A549 (cell line): Measurements from ENCODE around the gene TREH. TPM values are rescaled to one million over a fixed set of nuclear protein-coding genes. Genes with fewer than 3 reads are reported as not detected.

ENCODE experiments used
- ATAC-seq, 2 experiments: fragments of 200-7000 bp in 1 of 2; fragments of >200 bp in 1 of 2; cut with Nextera tagmentation in 1 of 2; cut with Tn5 transposase in 1 of 2; 3 replicates each; pipeline versions ENCODE4 v1.8.0 to v1.9.1; 2018 to 2020; ENCODE audit warnings: mild to moderate bottlenecking in 1 of 2, moderate library complexity in 1 of 2
- CTCF ChIA-PET: fragments of 300-600 bp; sonication (Branson Sonifier 250); formaldehyde crosslinking; extraction: SDS; loops from one replicate; lab custom pipeline; 2021; ENCODE audit warnings: antibody characterized with exemption, inconsistent platforms; lab: Yijun Ruan, JAX
- POLR2A ChIA-PET: fragments of 350-600 bp; formaldehyde crosslinking; extraction: SDS; loops from one replicate; lab custom pipeline; 2021; ENCODE audit warnings: antibody characterized with exemption, inconsistent platforms; lab: Yijun Ruan, JAX
- DNase-seq, 2 experiments: peaks; one replicate each; pipeline versions ENCODE4 v3.0.0 to v3.0.0-alpha.2; 2011 to 2016; ENCODE audit warnings: low read depth in 1 of 2, low spot score in 1 of 2
- FAIRE-seq: peaks from 2 replicates; lab custom pipeline; 2011; peaks lifted over from hg19 to GRCh38; lab: Jason Lieb, UNC
- H3K27ac ChIP-seq, 2 experiments: fragments of >200 bp; sonication (Bioruptor Twin); formaldehyde crosslinking; 3 replicates each; pipeline ENCODE4 v1.5.1; 2016 to 2017
- H3K4me1 ChIP-seq: fragments of >200 bp; sonication (Bioruptor Twin); formaldehyde crosslinking; 3 replicates; pipeline ENCODE4 v1.6.1; 2016
- H3K4me2 ChIP-seq: fragments of >200 bp; sonication (Bioruptor Twin); formaldehyde crosslinking; 3 replicates; pipeline ENCODE4 v1.6.1; 2016
- H3K4me3 ChIP-seq: fragments of >200 bp; sonication (Bioruptor Twin); formaldehyde crosslinking; 3 replicates; pipeline ENCODE4 v1.5.1; 2016
- H3K9me3 ChIP-seq: fragments of >200 bp; sonication (Bioruptor Twin); formaldehyde crosslinking; 3 replicates; pipeline ENCODE4 v1.6.1; 2016
- CEBPB ChIP-seq, 2 experiments: fragments of >200 bp in 1 of 2; sonication (Bioruptor Twin) in 1 of 2; formaldehyde crosslinking in 1 of 2; IDR thresholded peaks; 2 replicates each; pipeline ENCODE4 v1.6.1; 2012 to 2016
- EHF ChIP-seq: fragments of 250-450 bp; sonication (Bioruptor Pico); IDR thresholded peaks from 2 replicates; pipeline ENCODE4 v1.5.0; 2020; ENCODE audit warnings: mild to moderate bottlenecking
- EHMT2 ChIP-seq: fragments of 200-600 bp; sonication (generic); IDR thresholded peaks from 2 replicates; pipeline ENCODE4 v1.6.1; 2016; ENCODE audit warnings: antibody characterized with exemption, low read depth, mild to moderate bottlenecking, moderate library complexity
- ESRRA ChIP-seq: fragments of 150-350 bp; IDR thresholded peaks from 2 replicates; pipeline ENCODE4 v1.6.1; 2014; ENCODE audit warnings: mild to moderate bottlenecking, low read length, borderline replicate concordance
- HOXA7 ChIP-seq: fragments of 250-450 bp; sonication (Bioruptor Pico); IDR thresholded peaks from 2 replicates; pipeline ENCODE4 v1.5.0; 2020; ENCODE audit warnings: mild to moderate bottlenecking, moderate library complexity
- JUN ChIP-seq, 2 experiments: fragments of >200 bp; sonication (Bioruptor Twin); formaldehyde crosslinking; IDR thresholded peaks; 2 replicates in 1 of 2; 3 replicates in 1 of 2; pipeline ENCODE4 v1.6.1; 2016 to 2017
- KDM5A ChIP-seq: fragments of 200-600 bp; sonication (generic); IDR thresholded peaks from 2 replicates; pipeline ENCODE4 v1.6.1; 2016; ENCODE audit warnings: antibody characterized with exemption, mild to moderate bottlenecking
- MAZ ChIP-seq: fragments of 150-350 bp; IDR thresholded peaks from 2 replicates; pipeline ENCODE4 v1.6.1; 2014; ENCODE audit warnings: antibody characterized with exemption, low read depth, low read length, borderline replicate concordance
- MYC ChIP-seq: IDR thresholded peaks from 2 replicates; pipeline ENCODE4 v1.6.1; 2012; ENCODE audit warnings: mild to moderate bottlenecking, inconsistent platforms, low read length, improper control_type of control experiment, borderline replicate concordance
- NPAS2 ChIP-seq: fragments of 250-450 bp; sonication (Bioruptor Pico); IDR thresholded peaks from 2 replicates; pipeline ENCODE4 v1.8.0; 2022; ENCODE audit warnings: mild to moderate bottlenecking, moderate library complexity, borderline replicate concordance
- NR3C1 ChIP-seq: fragments of >200 bp; sonication (Bioruptor Twin); formaldehyde crosslinking; IDR thresholded peaks from 3 replicates; pipeline ENCODE4 v1.6.1; 2017
- PHF8 ChIP-seq: fragments of 200-600 bp; sonication (generic); IDR thresholded peaks from 2 replicates; pipeline ENCODE4 v1.6.1; 2016; ENCODE audit warnings: low read depth, mild to moderate bottlenecking, antibody characterized with exemption, moderate library complexity, borderline replicate concordance
- POLR2AphosphoS2 ChIP-seq: conservative IDR thresholded peaks from 2 replicates; pipeline ENCODE4 v1.6.1; 2012; ENCODE audit warnings: low read length, improper control_type of control experiment, inconsistent platforms
- RAD21 ChIP-seq, 2 experiments: fragments of >200 bp in 1 of 2; sonication (Bioruptor Twin) in 1 of 2; formaldehyde crosslinking in 1 of 2; IDR thresholded peaks in 1 of 2; conservative IDR thresholded peaks in 1 of 2; 2 replicates in 1 of 2; 3 replicates in 1 of 2; pipeline ENCODE4 v1.6.1; 2012 to 2018; ENCODE audit warnings: inconsistent platforms in 1 of 2
- RARB ChIP-seq: fragments of 250-450 bp; sonication (Bioruptor Pico); IDR thresholded peaks from 2 replicates; pipeline ENCODE4 v1.8.0; 2021; ENCODE audit warnings: mild to moderate bottlenecking, moderate library complexity
- ZC3H11A ChIP-seq: fragments of 450-650 bp; IDR thresholded peaks from 2 replicates; pipeline ENCODE4 v1.6.1; 2014; ENCODE audit warnings: antibody characterized with exemption, mild to moderate bottlenecking
- ZFP36 ChIP-seq: fragments of 450-650 bp; IDR thresholded peaks from 2 replicates; pipeline ENCODE4 v1.6.1; 2014; ENCODE audit warnings: borderline replicate concordance; ENCODE audit not compliant: partially characterized antibody
- ZNF302 ChIP-seq: fragments of 250-450 bp; sonication (Bioruptor Pico); IDR thresholded peaks from 2 replicates; pipeline ENCODE4 v1.9.0; 2021; ENCODE audit warnings: inconsistent platforms, mild to moderate bottlenecking, moderate library complexity
- ZSCAN20 ChIP-seq: fragments of 250-450 bp; sonication (Bioruptor Pico); IDR thresholded peaks from 2 replicates; pipeline ENCODE4 v1.8.0; 2022; ENCODE audit warnings: mild to moderate bottlenecking, moderate library complexity
- WGBS: methylation state at CpG from one replicate; pipeline ENCODE4 v1.1.6; 2017; ENCODE audit errors: missing lambda C conversion rate; 5-methylcytosine and 5-hydroxymethylcytosine counted together
- polyA plus RNA-seq, 4 experiments: library from polyadenylated mRNA; depleted of rRNA in 3 of 4; stranded (reverse); fragments of >200 nt; fragmentation: RNase III in 1 of 4; extraction: RNeasy Plus Mini Kit Qiagen cat#74134 plus additional on column Dnase treatment in 1 of 4; gene quantifications; 2 replicates in 3 of 4; 3 replicates in 1 of 4; pipeline ENCODE4 v1.2.3, GENCODE V29; 2011 to 2017
- TF ChIP-seq, protein P1 (sequence below): fragments of 200-600 bp; sonication (generic); IDR thresholded peaks from 2 replicates; pipeline ENCODE4 v1.6.1; 2016; ENCODE audit warnings: antibody characterized with exemption, mild to moderate bottlenecking, moderate library complexity
- TF ChIP-seq, protein P2 (sequence below): IDR thresholded peaks from 2 replicates; pipeline ENCODE4 v1.6.1; 2012

TREH gene
- polyA plus RNA-seq, 2 of the 4 experiments (the other 2 are of a cell fraction) = 0.06 TPM; not detected in 1

DNA sequence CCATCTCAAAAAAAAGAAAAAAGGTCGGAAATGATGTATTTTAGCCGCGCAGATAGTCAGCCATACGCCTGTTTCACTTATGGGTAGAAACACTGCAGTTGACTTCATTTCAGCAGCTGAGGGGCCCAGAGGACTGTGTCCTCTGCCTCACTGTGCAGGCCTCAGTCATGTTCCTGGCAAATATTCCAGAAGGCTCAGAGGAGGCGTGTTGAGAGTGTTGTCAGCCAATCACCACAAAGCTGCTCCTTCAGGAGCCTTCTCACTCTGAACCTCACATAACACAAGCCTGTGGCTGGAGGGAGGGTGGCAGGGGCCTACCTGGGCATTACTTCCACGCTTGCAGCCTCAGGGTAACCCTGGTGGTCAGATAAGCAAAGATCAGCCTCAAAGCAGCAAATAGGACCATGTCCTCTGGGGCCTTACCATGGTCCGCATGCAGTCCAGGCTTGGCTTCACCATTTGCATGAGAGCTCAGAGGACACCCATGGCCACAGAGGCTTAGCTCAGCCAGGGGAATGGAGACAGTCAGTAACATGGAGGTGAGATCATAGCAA is 17.3 kb upstream of the TREH start:
- ATAC-seq (peak in 1 of 2 experiments; percentile 27; a peak in 1 of 6 replicates), DNase-seq (no peak), FAIRE-seq (no peak)
- no peak overlapping the region for H3K27ac ChIP-seq
- no peak overlapping the region for H3K4me3 ChIP-seq
- 0 out of 3 replicates have a peak, but pooled peaks cover 3% of the 10 kb centered on the region for H3K4me1 ChIP-seq
- TF ChIP-seq ZSCAN20 (no peak), MAZ (no peak), EHF (CRISPR knock-in tag) (no peak), NR3C1 (no peak), KDM5A (no peak), JUN (IDR thresholded peaks at IDR 0.05) (no peak), RAD21 (conservative IDR thresholded peaks at IDR 0.05 in 1 of 2, IDR thresholded peaks at IDR 0.05 in 1 of 2) (no peak), ESRRA (no peak), ZFP36 (no peak), ZNF302 (CRISPR knock-in tag) (no peak), ZC3H11A (no peak)
- TF ChIP-seq, protein P1, sequence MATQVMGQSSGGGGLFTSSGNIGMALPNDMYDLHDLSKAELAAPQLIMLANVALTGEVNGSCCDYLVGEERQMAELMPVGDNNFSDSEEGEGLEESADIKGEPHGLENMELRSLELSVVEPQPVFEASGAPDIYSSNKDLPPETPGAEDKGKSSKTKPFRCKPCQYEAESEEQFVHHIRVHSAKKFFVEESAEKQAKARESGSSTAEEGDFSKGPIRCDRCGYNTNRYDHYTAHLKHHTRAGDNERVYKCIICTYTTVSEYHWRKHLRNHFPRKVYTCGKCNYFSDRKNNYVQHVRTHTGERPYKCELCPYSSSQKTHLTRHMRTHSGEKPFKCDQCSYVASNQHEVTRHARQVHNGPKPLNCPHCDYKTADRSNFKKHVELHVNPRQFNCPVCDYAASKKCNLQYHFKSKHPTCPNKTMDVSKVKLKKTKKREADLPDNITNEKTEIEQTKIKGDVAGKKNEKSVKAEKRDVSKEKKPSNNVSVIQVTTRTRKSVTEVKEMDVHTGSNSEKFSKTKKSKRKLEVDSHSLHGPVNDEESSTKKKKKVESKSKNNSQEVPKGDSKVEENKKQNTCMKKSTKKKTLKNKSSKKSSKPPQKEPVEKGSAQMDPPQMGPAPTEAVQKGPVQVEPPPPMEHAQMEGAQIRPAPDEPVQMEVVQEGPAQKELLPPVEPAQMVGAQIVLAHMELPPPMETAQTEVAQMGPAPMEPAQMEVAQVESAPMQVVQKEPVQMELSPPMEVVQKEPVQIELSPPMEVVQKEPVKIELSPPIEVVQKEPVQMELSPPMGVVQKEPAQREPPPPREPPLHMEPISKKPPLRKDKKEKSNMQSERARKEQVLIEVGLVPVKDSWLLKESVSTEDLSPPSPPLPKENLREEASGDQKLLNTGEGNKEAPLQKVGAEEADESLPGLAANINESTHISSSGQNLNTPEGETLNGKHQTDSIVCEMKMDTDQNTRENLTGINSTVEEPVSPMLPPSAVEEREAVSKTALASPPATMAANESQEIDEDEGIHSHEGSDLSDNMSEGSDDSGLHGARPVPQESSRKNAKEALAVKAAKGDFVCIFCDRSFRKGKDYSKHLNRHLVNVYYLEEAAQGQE = no peak
- TF ChIP-seq, protein P2, sequence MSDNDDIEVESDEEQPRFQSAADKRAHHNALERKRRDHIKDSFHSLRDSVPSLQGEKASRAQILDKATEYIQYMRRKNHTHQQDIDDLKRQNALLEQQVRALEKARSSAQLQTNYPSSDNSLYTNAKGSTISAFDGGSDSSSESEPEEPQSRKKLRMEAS = no peak
- 0 out of 3 replicates have a peak, but pooled peaks cover 2% of the 10 kb centered on the region for H3K9me3 ChIP-seq
- no peak overlapping the region for H3K4me2 ChIP-seq
- POLR2A ChIA-PET = no interaction called here
- 89% methylated on average over 7 of the region's 7 CpGs for WGBS
- CTCF ChIA-PET = interaction anchor here (0.6 to 0.9 kb wide), 3 partner anchors 8 to 232 kb away, joined by 3 read pairs; no protein-coding TSS in a partner anchor

DNA sequence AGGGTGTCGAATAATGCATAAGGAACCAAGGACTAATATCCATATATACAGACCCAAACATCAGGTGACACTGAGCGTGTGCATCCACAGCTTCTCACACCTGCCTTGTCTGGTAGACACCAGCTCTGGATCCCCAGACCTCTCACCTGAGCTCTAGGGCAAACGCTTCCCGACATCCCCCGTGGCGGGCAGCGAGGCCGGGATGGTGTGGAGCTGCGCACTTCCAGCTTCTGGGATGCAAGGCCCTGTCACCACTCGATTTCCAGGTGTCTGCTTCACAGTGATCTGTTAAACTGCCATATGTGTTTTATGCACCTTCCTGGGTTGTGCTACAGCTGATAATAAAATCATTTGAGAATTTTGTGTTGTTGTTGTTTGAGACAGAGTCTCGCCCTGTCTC is 15.3 kb upstream of the TREH start:
- no peak for ATAC-seq
- CTCF ChIA-PET = interaction anchor here (0.6 to 1.4 kb wide), 4 partner anchors 14 to 262 kb away, joined by 3 to 6 read pairs (median 4); partner anchors contain the start of gene BCL9L
- no peak overlapping the region for H3K4me3 ChIP-seq
- DNase-seq = no peak
- H3K9me3 ChIP-seq = no peaks in the 10 kb centered on the region
- 0 out of 3 replicates have a peak, but pooled peaks cover 7% of the 10 kb centered on the region for H3K4me1 ChIP-seq
- H3K4me2 ChIP-seq = no peak overlapping the region
- FAIRE-seq = no peak
- POLR2A ChIA-PET = no interaction called here
- TF ChIP-seq, protein P2 = no peak
- no peak for TF ChIP-seq EHMT2
- no peak for TF ChIP-seq PHF8
- TF ChIP-seq NPAS2 = no peak
- TF ChIP-seq RARB = no peak
- no peak for TF ChIP-seq POLR2AphosphoS2
- no peak for TF ChIP-seq ZC3H11A
- no peak for TF ChIP-seq HOXA7
- TF ChIP-seq CEBPB (IDR thresholded peaks at IDR 0.05) = no peak
- no peak for TF ChIP-seq MYC
- no peak for TF ChIP-seq ZSCAN20
- TF ChIP-seq, all 56 proteins: peak for 0
- H3K27ac ChIP-seq = no peak overlapping the region
- WGBS = 77% methylated on average over 11 of the region's 11 CpGs
